Uterus (tissue), 2 donors: ENCODE measurements around the gene CYP2C8.

Source experiments
- CTCF ChIP-seq, 4 experiments: fragments of 200-600 bp in 2 of 4; fragments of 450-650 bp in 2 of 4; sonication (generic) in 2 of 4; IDR thresholded peaks; one replicate each; pipeline ENCODE4 v1.5.1; 2016 to 2019; ENCODE audit warnings: antibody characterized with exemption in 4 of 4, mild to moderate bottlenecking in 2 of 4, moderate library complexity in 1 of 4
- POLR2A ChIP-seq, 2 donors: fragments of 450-650 bp; IDR thresholded peaks; one replicate each; pipeline ENCODE4 v1.6.1; 2016; ENCODE audit warnings: antibody characterized with exemption in 2 of 2, mild to moderate bottlenecking in 1 of 2, moderate library complexity in 1 of 2

DNA sequence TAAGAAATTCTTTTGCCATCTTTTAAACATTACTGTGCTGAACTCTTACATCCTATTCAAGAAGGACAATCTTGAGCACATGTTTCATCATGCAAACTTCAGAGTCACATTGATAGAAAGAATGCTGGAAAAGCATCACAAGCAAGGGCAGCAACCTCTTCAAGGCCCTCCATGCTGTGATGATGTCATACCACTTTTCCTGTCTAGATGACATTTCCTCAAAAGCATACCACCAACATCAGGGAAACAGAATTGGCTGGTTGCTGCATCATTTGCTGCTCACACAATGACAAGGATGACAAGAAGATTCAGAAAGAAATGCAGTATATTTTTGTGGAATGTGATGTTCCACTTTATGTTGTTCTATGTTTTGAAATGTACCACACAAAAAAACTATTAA lies 37.6 kb downstream of the CYP2C8 start:
- TF ChIP-seq POLR2A (IDR thresholded peaks at IDR 0.05) (no peak), CTCF (IDR thresholded peaks at IDR 0.05) (no peak)
